Motor neuron (in vitro differentiated cells): Measurements from ENCODE around the gene ASCL2. TPM values are rescaled to one million over a fixed set of nuclear protein-coding genes. Genes with fewer than 3 reads are reported as not detected.

Source experiments
- ATAC-seq, 8 experiments: fragments of 200-7000 bp; cut with Tn5 transposase; replicated peaks in 6 of 8; 2 replicates each; pipeline ENCODE4 v1.8.0; 2021; ENCODE audit warnings: mild to moderate bottlenecking in 8 of 8, moderate library complexity in 8 of 8
- H3K27ac ChIP-seq, 2 donors: fragments of 250-450 bp; sonication (Bioruptor Pico); 2 replicates each; pipeline ENCODE4 v1.9.0; 2021; ENCODE audit warnings: antibody characterized with exemption in 2 of 2, mild to moderate bottlenecking in 2 of 2, moderate library complexity in 1 of 2
- H3K4me1 ChIP-seq, 2 donors: fragments of 250-450 bp; sonication (Bioruptor Pico); replicated peaks in 1 of 2; 2 replicates each; pipeline ENCODE4 v1.6.1; 2021; ENCODE audit warnings: antibody characterized with exemption in 2 of 2, mild to moderate bottlenecking in 2 of 2, moderate library complexity in 1 of 2
- H3K4me3 ChIP-seq, 5 donors: fragments of 250-450 bp; sonication (Bioruptor Pico); 2 replicates each; pipeline ENCODE4 v1.9.0; 2021; ENCODE audit warnings: antibody characterized with exemption in 5 of 5, mild to moderate bottlenecking in 5 of 5, moderate library complexity in 4 of 5
- WGBS, 10 experiments: fragments of 450-650 bp; shearing (Covaris generic); methylation state at CpG; one replicate each; pipeline ENCODE4 v1.0.0; 2022; 5-methylcytosine and 5-hydroxymethylcytosine counted together
- in situ Hi-C, 9 experiments: fragments of 400-800 bp; cut with MboI; loops; one replicate each; pipeline ENCODE4 v1.15.0; 2021; ENCODE audit warnings: low sequenced_read_pairs in 9 of 9, low pct_unique_long_range_greater_than_20kb in 2 of 9; ENCODE audit not compliant: unreplicated experiment in 9 of 9
- total RNA-seq, 8 experiments: library from RNA; unstranded; fragments of 300-600 nt; gene quantifications; 2 replicates each; pipeline versions ENCODE4 v1.2.3 to v1.2.4, GENCODE V29; 2022

Gene ASCL2
- total RNA-seq, 8 experiments from 2014 or later, result 0.11 to 0.76 (median 0.45) TPM; not detected in 3

- 60 to 100% (median 87%) methylated on average over 1 to 12 of the region's 34 CpGs; no CpG with 5 or more reads in 2 of the 10 experiments for WGBS, 10 experiments
- in situ Hi-C loops, result loop anchor here in 1 of 9 experiments (25.0 kb wide), 1 partner anchor 99 kb away; the partner anchor contains the start of gene TSSC4
- peaks cover 0 to 9% of the 10 kb centered on the region in 2 donors for H3K4me1 ChIP-seq
- H3K4me3 ChIP-seq, result no peak overlapping the region
- ATAC-seq, result no peak
- no peak overlapping the region for H3K27ac ChIP-seq
Measured at GRCh38 chr11:2313051-2313951, 42.9 kb upstream of the ASCL2 start.

DNA sequence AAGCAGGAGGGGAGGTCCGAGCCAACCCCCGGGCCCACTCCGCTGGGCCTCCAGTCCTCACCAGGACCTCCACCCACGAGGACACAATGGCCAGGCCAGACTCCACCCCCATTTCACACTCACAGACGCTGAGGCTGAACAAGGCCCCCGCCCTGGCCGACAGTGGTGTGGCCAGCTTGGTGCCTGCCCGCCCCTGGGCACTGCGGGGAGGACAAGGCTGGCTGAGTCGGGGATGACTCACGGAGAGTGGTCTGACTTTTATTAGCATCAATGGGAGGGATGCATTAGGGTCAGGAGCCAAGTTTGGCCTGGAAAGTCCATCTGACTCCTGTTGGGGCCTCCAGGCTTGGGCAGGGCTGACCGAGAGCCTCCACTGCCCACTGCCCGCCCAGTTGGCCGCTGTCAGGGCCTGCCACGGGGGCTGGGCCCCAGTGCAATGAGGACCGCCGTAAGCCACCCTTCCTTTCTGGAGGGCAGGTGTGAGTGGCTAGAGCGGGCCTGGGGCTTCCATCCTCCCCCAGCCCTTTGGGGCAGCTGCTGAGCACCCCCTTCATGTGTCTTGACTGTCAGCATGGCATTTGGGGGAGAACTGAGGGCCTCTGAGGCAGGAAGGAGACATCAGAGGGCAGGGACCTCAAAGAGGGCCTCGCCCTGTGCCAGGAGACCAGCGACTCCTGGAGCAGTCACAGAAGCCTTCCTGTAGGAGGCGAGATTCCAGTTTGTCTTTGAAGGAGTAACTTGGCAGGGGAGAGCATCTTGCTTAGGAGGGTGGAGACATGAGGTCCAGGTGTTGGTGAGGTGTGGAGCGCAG, 42.0 kb upstream of the ASCL2 start:
- Histone ChIP-seq H3K27ac (no peak overlapping the region), H3K4me1 (peaks cover 0 to 9% of the 10 kb centered on the region in 2 donors), H3K4me3 (no peak overlapping the region)
- WGBS, 10 experiments, result 7 to 58% (median 44%) methylated on average over 1 to 5 of the region's 22 CpGs; no CpG with 5 or more reads in 6 of the 10 experiments
- in situ Hi-C loops, result loop anchor here in 1 of 9 experiments (25.0 kb wide), 1 partner anchor 100 kb away; the partner anchor contains the start of gene TSSC4
- peak in 7 of 8 experiments; percentile 13 to 79 (median 46) for ATAC-seq

- ATAC-seq, result peak in 6 of 8 experiments; percentile 10 to 57 (median 24)
- WGBS, 10 experiments, result 45 to 80% (median 67%) methylated on average over 3 to 10 of the region's 21 CpGs; no CpG with 5 or more reads in 6 of the 10 experiments
- in situ Hi-C loops, result loop anchor here in 1 of 9 experiments (25.0 kb wide), 1 partner anchor 101 kb away; the partner anchor contains the start of gene TSSC4
- Histone ChIP-seq H3K27ac (no peak overlapping the region), H3K4me1 (peaks cover 0 to 13% of the 10 kb centered on the region in 2 donors), H3K4me3 (no peak overlapping the region)
Measured at GRCh38 chr11:2311353-2312133, 41.2 kb upstream of the ASCL2 start.

DNA sequence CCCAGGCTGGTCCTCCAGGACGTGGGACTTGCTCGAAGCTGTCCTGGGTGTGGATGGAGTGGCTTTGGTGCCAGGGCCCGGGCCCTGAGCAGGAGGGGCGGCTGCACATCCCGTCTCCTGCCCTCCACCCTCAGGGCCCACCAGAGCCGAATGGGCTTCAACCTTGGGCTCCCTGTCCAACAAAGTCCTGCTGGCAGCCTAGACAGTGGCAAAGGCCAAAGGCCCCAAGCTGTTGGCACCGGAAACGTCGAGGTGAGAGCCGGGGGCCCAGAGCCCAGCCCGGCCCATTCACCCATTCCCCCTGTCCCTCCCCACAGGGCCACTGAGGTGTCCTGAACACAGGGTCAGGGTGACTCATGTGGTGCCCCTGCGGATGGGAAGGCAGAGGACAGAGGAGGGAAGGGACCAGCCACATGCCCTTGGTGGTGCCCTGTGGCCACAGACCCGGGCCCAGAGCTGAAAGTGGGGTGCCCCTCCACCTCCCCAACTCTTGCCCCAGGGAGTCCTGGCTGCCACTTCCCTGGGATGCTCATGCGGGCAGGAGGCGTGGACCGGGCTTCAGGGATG, 40.5 kb upstream of the ASCL2 start:
- WGBS, 10 experiments, result 37 to 87% (median 70%) methylated on average over 2 to 3 of the region's 16 CpGs; no CpG with 5 or more reads in 7 of the 10 experiments
- Histone ChIP-seq H3K27ac (no peak overlapping the region), H3K4me3 (no peak overlapping the region), H3K4me1 (peaks cover 0 to 20% of the 10 kb centered on the region in 2 donors)
- no peak for ATAC-seq
- in situ Hi-C loops, result loop anchor here in 1 of 9 experiments (25.0 kb wide), 1 partner anchor 101 kb away; the partner anchor contains the start of gene TSSC4

DNA sequence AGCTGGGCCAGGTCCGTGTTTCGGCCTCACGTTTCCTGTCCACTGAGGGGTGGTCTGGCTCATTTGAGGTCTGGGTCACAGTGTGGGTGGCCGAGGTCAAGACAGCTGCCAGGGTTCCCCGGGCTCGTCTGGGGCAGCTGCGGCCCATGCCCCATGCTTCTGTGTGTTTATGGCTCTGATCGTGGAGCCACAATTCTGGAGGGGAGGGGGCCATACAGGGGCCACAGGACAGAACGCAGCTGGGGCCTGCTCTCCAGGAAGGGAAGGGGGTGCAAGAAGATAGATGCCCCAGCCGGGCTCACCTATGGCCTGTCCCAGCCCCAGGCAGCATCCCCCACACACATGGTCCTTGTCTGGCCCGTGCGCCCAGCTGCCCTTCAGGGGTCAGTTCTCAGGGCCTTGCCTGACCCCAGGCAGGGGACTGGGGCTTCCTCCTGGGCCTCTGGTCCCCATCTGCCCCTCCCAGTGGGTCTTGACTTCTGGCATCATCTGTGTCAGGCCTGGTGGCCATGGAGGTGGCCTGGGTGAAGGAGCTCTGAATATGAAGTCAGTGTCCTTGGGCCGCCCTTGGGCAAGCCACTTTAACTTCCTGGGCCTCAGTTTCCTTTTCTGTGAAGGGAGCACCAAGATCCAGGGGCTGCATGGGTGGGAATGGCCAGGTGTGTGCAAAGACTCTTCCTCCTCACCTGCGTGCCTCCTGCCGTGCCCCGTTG, 39.8 kb upstream of the ASCL2 start:
- WGBS, 10 experiments, result 73 to 100% (median 90%) methylated on average over 1 to 3 of the region's 16 CpGs; no CpG with 5 or more reads in 4 of the 10 experiments
- H3K4me3 ChIP-seq, result no peak overlapping the region
- no peak for ATAC-seq
- in situ Hi-C loops, result loop anchor here in 1 of 9 experiments (25.0 kb wide), 1 partner anchor 102 kb away; the partner anchor contains the start of gene TSSC4
- no peak overlapping the region for H3K27ac ChIP-seq
- H3K4me1 ChIP-seq, result peaks cover 0 to 18% of the 10 kb centered on the region in 2 donors

DNA sequence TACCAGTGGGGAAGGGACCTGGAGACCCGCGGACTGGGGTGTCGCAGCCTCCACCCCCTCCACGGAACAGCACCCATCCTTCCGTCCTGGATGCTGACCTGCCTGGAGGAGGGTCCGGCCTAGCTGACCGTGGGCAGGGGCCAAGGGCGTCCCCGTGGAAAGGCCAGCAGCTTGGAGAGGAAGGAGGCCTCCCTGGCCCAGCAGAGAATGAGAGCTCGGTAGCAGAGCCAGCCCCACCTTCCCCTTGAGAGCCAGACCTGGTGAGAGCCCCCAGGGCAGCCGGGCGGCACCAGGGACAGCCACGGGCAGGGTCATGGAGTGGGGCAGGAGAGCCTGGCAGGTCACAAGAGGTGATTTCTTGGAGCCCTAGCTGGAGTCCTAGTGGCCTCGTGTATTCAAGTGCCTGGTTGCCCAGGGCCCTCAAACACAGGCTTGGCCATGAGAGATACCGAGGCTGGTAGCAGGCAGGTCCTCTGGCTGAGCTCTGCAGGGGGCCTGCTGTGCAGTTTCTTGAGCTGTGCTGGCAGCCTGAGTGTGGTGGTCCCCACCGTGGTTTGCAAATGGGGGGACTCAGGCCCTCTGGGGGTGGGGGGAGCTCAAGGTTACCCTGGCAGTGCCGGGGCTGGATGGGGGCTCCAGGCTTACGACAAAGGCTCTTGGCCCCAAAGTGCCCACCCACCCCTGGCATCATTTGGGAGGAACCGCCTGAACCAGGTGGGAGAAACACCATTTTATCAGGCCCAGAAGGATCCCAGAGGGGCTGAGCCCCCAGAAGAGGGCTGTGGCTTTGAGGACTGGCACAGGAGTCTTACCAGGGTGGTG, 39.1 kb upstream of the ASCL2 start:
- in situ Hi-C loops, result loop anchor here in 1 of 9 experiments (25.0 kb wide), 1 partner anchor 103 kb away; the partner anchor contains the start of gene TSSC4
- no peak overlapping the region for H3K27ac ChIP-seq
- H3K4me3 ChIP-seq, result no peak overlapping the region
- H3K4me1 ChIP-seq, result peaks cover 0 to 16% of the 10 kb centered on the region in 2 donors
- 40 to 100% (median 89%) methylated on average over 1 to 7 of the region's 19 CpGs; no CpG with 5 or more reads in 6 of the 10 experiments for whole genome bisulfite sequencing, 10 experiments
- ATAC-seq, result no peak

- no peak for ATAC-seq
- in situ Hi-C loops, result loop anchor here in 1 of 9 experiments (25.0 kb wide), 1 partner anchor 104 kb away; the partner anchor contains the start of gene TSSC4
- WGBS, 10 experiments, result no CpG with 5 or more reads among the region's 7 CpGs
Measured at GRCh38 chr11:2308713-2309112, 38.3 kb upstream of the ASCL2 start.

DNA sequence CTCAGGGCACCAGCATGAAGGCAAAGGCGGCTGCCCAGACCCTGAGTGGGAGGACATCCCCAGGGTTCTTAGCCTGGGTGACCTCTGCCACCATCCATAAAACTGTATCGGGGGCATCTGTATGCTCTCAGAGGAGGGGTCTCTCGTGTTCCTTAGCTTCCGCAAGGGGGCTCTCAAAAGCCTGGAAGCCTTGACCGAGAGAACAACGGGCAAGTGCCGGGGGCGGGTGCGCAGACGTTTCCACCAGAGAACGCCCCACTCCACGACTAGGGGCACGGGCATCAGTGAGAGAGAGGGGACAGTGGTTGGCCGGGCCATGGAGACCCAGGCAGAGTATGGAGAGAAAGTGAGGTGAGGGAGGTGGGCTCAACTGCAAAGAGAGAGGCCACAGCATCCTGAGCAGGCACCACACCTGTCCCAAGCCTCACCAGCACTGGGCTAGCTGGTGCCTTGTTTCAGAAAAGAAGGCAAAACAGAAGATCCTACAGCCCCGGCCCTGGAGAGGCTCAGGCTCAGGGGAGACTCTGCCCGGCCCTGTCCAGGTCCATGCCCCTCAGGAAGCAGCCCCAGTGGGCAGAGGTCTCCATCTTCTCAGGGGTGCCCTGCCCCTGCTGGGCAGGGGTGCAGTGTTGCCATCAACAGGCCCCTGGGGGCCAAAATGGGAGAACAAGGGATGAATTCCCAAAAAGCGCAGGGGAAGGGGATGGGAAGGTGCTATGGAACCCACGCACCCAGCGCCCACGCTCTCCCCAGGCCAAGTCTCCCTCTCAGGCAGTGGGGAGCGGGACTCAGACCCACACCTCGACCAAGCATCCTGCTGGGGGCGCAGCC, 37.3 kb upstream of the ASCL2 start:
- in situ Hi-C loops, result loop anchor here in 1 of 9 experiments (25.0 kb wide), 1 partner anchor 105 kb away; the partner anchor contains the start of gene TSSC4
- ATAC-seq, result no peak
- Histone ChIP-seq H3K27ac (no peak overlapping the region), H3K4me1 (peaks cover 0 to 23% of the 10 kb centered on the region in 2 donors), H3K4me3 (no peak overlapping the region)
- WGBS, 10 experiments, result 56 to 100% (median 73%) methylated on average over 1 to 13 of the region's 23 CpGs; no CpG with 5 or more reads in 4 of the 10 experiments

More at GRCh38 chr11:2308713-2309112, 38.3 kb upstream of the ASCL2 start:
- H3K4me3 ChIP-seq, result no peak overlapping the region
- H3K4me1 ChIP-seq, result peaks cover 0 to 18% of the 10 kb centered on the region in 2 donors
- no peak overlapping the region for H3K27ac ChIP-seq

GRCh38 chr11:2306877-2307500, 36.6 kb upstream of the ASCL2 start:
- in situ Hi-C loops, result loop anchor here in 1 of 9 experiments (25.0 kb wide), 1 partner anchor 105 kb away; the partner anchor contains the start of gene TSSC4
- 46% methylated on average over 6 of the region's 14 CpGs; no CpG with 5 or more reads in 9 of the 10 experiments for WGBS, 10 experiments
- H3K27ac ChIP-seq, result no peak overlapping the region
- peak in 3 of 8 experiments; percentile 2 to 26 (median 8) for ATAC-seq
- H3K4me1 ChIP-seq, result peaks cover 0 to 29% of the 10 kb centered on the region in 2 donors
- H3K4me3 ChIP-seq, result no peak overlapping the region
